Measurements from ENCODE around the gene ARL11.

Gene ARL11

GRCh38 chr13:49633710-49634109, 5.4 kb downstream of the ARL11 start:
- Histone ChIP-seq H3K79me2 (ENCODE audit: control insufficient read depth, insufficient read depth, low read length, unreplicated experiment) (no peaks in the 10 kb centered on the region), H3K4me1 (ENCODE audit: control insufficient read depth, insufficient read depth, low read length, unreplicated experiment) (peaks cover 3% of the 10 kb centered on the region), H3K27ac (ENCODE audit: low read depth, low read length) (no peak overlapping the region), H3K36me3 (ENCODE audit: insufficient read depth, low read length) (no peaks in the 10 kb centered on the region), H2AFZ (ENCODE audit: low read length, unreplicated experiment) (no peak overlapping the region), H3K4me3 (ENCODE audit: low read depth, low read length) (no peak overlapping the region), H3K27me3 (ENCODE audit: insufficient read depth, low read length) (no peaks in the 10 kb centered on the region)

- Histone ChIP-seq H2AFZ (ENCODE audit: low read length, unreplicated experiment) (no peak overlapping the region), H3K27ac (ENCODE audit: low read depth, low read length) (no peak overlapping the region)
Observed at GRCh38 chr13:49635599-49636433, 7.5 kb downstream of the ARL11 start.

GRCh38 chr13:49636705-49637104, 8.4 kb downstream of the ARL11 start:
- H3K4me3 ChIP-seq (ENCODE audit: low read depth, low read length): no peak overlapping the region
- H3K4me1 ChIP-seq (ENCODE audit: control insufficient read depth, insufficient read depth, low read length, unreplicated experiment): peaks cover 8% of the 10 kb centered on the region
- no peaks in the 10 kb centered on the region for H3K36me3 ChIP-seq (ENCODE audit: insufficient read depth, low read length)
- no peaks in the 10 kb centered on the region for H3K27me3 ChIP-seq (ENCODE audit: insufficient read depth, low read length)
- H3K27ac ChIP-seq (ENCODE audit: low read depth, low read length): no peak overlapping the region
- H2AFZ ChIP-seq (ENCODE audit: low read length, unreplicated experiment): no peak overlapping the region
- H3K79me2 ChIP-seq (ENCODE audit: control insufficient read depth, insufficient read depth, low read length, unreplicated experiment): no peaks in the 10 kb centered on the region

More at GRCh38 chr13:49635599-49636433, 7.5 kb downstream of the ARL11 start:
- H3K4me3 ChIP-seq (ENCODE audit: low read depth, low read length): no peak overlapping the region
- no peaks in the 10 kb centered on the region for H3K79me2 ChIP-seq (ENCODE audit: control insufficient read depth, insufficient read depth, low read length, unreplicated experiment)
- H3K27me3 ChIP-seq (ENCODE audit: insufficient read depth, low read length): no peaks in the 10 kb centered on the region
- H3K36me3 ChIP-seq (ENCODE audit: insufficient read depth, low read length): no peaks in the 10 kb centered on the region
- peaks cover 3% of the 10 kb centered on the region for H3K4me1 ChIP-seq (ENCODE audit: control insufficient read depth, insufficient read depth, low read length, unreplicated experiment)

GRCh38 chr13:49638030-49638743, 9.9 kb downstream of the ARL11 start:
- Histone ChIP-seq H3K79me2 (ENCODE audit: control insufficient read depth, insufficient read depth, low read length, unreplicated experiment) (no peaks in the 10 kb centered on the region), H2AFZ (ENCODE audit: low read length, unreplicated experiment) (no peak overlapping the region), H3K4me1 (ENCODE audit: control insufficient read depth, insufficient read depth, low read length, unreplicated experiment) (peaks cover 11% of the 10 kb centered on the region), H3K4me3 (ENCODE audit: low read depth, low read length) (no peak overlapping the region), H3K27me3 (ENCODE audit: insufficient read depth, low read length) (no peaks in the 10 kb centered on the region), H3K27ac (ENCODE audit: low read depth, low read length) (no peak overlapping the region), H3K36me3 (ENCODE audit: insufficient read depth, low read length) (no peaks in the 10 kb centered on the region)

- Histone ChIP-seq H3K4me3 (ENCODE audit: low read depth, low read length) (no peak overlapping the region), H3K36me3 (ENCODE audit: insufficient read depth, low read length) (no peaks in the 10 kb centered on the region), H3K79me2 (ENCODE audit: control insufficient read depth, insufficient read depth, low read length, unreplicated experiment) (no peaks in the 10 kb centered on the region)
Observed at GRCh38 chr13:49638744-49639072, 10.4 kb downstream of the ARL11 start.

GRCh38 chr13:49641801-49642291, 13.5 kb downstream of the ARL11 start:
- H3K79me2 ChIP-seq (ENCODE audit: control insufficient read depth, insufficient read depth, low read length, unreplicated experiment): no peaks in the 10 kb centered on the region
- H3K4me1 ChIP-seq (ENCODE audit: control insufficient read depth, insufficient read depth, low read length, unreplicated experiment): peaks cover 8% of the 10 kb centered on the region
- no peaks in the 10 kb centered on the region for H3K36me3 ChIP-seq (ENCODE audit: insufficient read depth, low read length)
- H2AFZ ChIP-seq (ENCODE audit: low read length, unreplicated experiment): peak overlapping the region; percentile 55
- H3K27ac ChIP-seq (ENCODE audit: low read depth, low read length): peak overlapping the region; percentile 36
- H3K27me3 ChIP-seq (ENCODE audit: insufficient read depth, low read length): no peaks in the 10 kb centered on the region
- H3K4me3 ChIP-seq (ENCODE audit: low read depth, low read length): no peak overlapping the region

More at GRCh38 chr13:49638744-49639072, 10.4 kb downstream of the ARL11 start:
- Histone ChIP-seq H3K27ac (ENCODE audit: low read depth, low read length) (no peak overlapping the region), H3K27me3 (ENCODE audit: insufficient read depth, low read length) (no peaks in the 10 kb centered on the region), H3K4me1 (ENCODE audit: control insufficient read depth, insufficient read depth, low read length, unreplicated experiment) (peaks cover 11% of the 10 kb centered on the region), H2AFZ (ENCODE audit: low read length, unreplicated experiment) (no peak overlapping the region)

GRCh38 chr13:49643035-49643646, 14.8 kb downstream of the ARL11 start:
- H3K27ac ChIP-seq (ENCODE audit: low read depth, low read length): no peak overlapping the region
- no peaks in the 10 kb centered on the region for H3K36me3 ChIP-seq (ENCODE audit: insufficient read depth, low read length)
- H2AFZ ChIP-seq (ENCODE audit: low read length, unreplicated experiment): no peak overlapping the region
- H3K4me1 ChIP-seq (ENCODE audit: control insufficient read depth, insufficient read depth, low read length, unreplicated experiment): peaks cover 8% of the 10 kb centered on the region
- no peaks in the 10 kb centered on the region for H3K27me3 ChIP-seq (ENCODE audit: insufficient read depth, low read length)
- no peaks in the 10 kb centered on the region for H3K79me2 ChIP-seq (ENCODE audit: control insufficient read depth, insufficient read depth, low read length, unreplicated experiment)
- no peak overlapping the region for H3K4me3 ChIP-seq (ENCODE audit: low read depth, low read length)

- no peaks in the 10 kb centered on the region for H3K36me3 ChIP-seq (ENCODE audit: insufficient read depth, low read length)
- no peaks in the 10 kb centered on the region for H3K27me3 ChIP-seq (ENCODE audit: insufficient read depth, low read length)
- peaks cover 16% of the 10 kb centered on the region for H3K4me1 ChIP-seq (ENCODE audit: control insufficient read depth, insufficient read depth, low read length, unreplicated experiment)
- H3K79me2 ChIP-seq (ENCODE audit: control insufficient read depth, insufficient read depth, low read length, unreplicated experiment): no peaks in the 10 kb centered on the region
- H3K27ac ChIP-seq (ENCODE audit: low read depth, low read length): no peak overlapping the region
- no peak overlapping the region for H3K4me3 ChIP-seq (ENCODE audit: low read depth, low read length)
- H2AFZ ChIP-seq (ENCODE audit: low read length, unreplicated experiment): no peak overlapping the region
Observed at GRCh38 chr13:49645451-49645850, 17.1 kb downstream of the ARL11 start.

- Histone ChIP-seq H2AFZ (ENCODE audit: low read length, unreplicated experiment) (no peak overlapping the region), H3K4me1 (ENCODE audit: control insufficient read depth, insufficient read depth, low read length, unreplicated experiment) (peaks cover 12% of the 10 kb centered on the region), H3K27ac (ENCODE audit: low read depth, low read length) (no peak overlapping the region), H3K36me3 (ENCODE audit: insufficient read depth, low read length) (no peaks in the 10 kb centered on the region), H3K79me2 (ENCODE audit: control insufficient read depth, insufficient read depth, low read length, unreplicated experiment) (no peaks in the 10 kb centered on the region), H3K27me3 (ENCODE audit: insufficient read depth, low read length) (no peaks in the 10 kb centered on the region), H3K4me3 (ENCODE audit: low read depth, low read length) (no peak overlapping the region)
Observed at GRCh38 chr13:49646688-49647087, 18.4 kb downstream of the ARL11 start.

GRCh38 chr13:49649244-49649962, 21.1 kb downstream of the ARL11 start:
- Histone ChIP-seq H3K4me1 (ENCODE audit: control insufficient read depth, insufficient read depth, low read length, unreplicated experiment) (peaks cover 8% of the 10 kb centered on the region), H2AFZ (ENCODE audit: low read length, unreplicated experiment) (no peak overlapping the region), H3K27ac (ENCODE audit: low read depth, low read length) (no peak overlapping the region), H3K36me3 (ENCODE audit: insufficient read depth, low read length) (no peaks in the 10 kb centered on the region), H3K4me3 (ENCODE audit: low read depth, low read length) (no peak overlapping the region), H3K27me3 (ENCODE audit: insufficient read depth, low read length) (no peaks in the 10 kb centered on the region), H3K79me2 (ENCODE audit: control insufficient read depth, insufficient read depth, low read length, unreplicated experiment) (no peaks in the 10 kb centered on the region)
